H1 (cell line): ENCODE data around the gene TMEM203.

Experiments used
- BACH1 ChIP-seq: IDR thresholded peaks from 2 replicates; pipeline ENCODE4 v1.6.1; 2012; ENCODE audit warnings: low read length, improper control_type of control experiment
- CTCF ChIP-seq, 3 experiments: IDR thresholded peaks; 1 replicate in 2 of 3; 2 replicates in 1 of 3; pipeline versions ENCODE4 v1.5.1 to v1.6.1; 2011; ENCODE audit warnings: low read length in 3 of 3, mild to moderate bottlenecking in 3 of 3, inconsistent platforms in 2 of 3, low read depth in 1 of 3, moderate library complexity in 1 of 3; ENCODE audit not compliant: insufficient read depth in 1 of 3; ENCODE audit errors: control extremely low read depth in 1 of 3
- E2F6 ChIP-seq: IDR thresholded peaks from 2 replicates; pipeline ENCODE4 v1.6.1; 2012; ENCODE audit warnings: inconsistent platforms
- GTF2F1 ChIP-seq: IDR thresholded peaks from 2 replicates; pipeline ENCODE4 v1.6.1; 2012; ENCODE audit warnings: low read depth, low read length, improper control_type of control experiment, borderline replicate concordance
- JUND ChIP-seq: IDR thresholded peaks from 2 replicates; pipeline ENCODE4 v1.6.1; 2011; ENCODE audit warnings: mild to moderate bottlenecking, improper control_type of control experiment, low read length

GRCh38 chr9:137191691-137192447, 13.6 kb downstream of the TMEM203 start:
- TF ChIP-seq JUND (no peak), CTCF (IDR thresholded peaks at IDR 0.05; ENCODE audit: control extremely low read depth in 1 of 3, insufficient read depth in 1 of 3, low read depth in 1 of 3, low read length in 3 of 3) (no peak), BACH1 (no peak), E2F6 (no peak), GTF2F1 (no peak)
